Frontal cortex (tissue), 4 donors: ENCODE results near the gene RAP1GAP2. TPM values are rescaled to one million over a fixed set of nuclear protein-coding genes. Genes with fewer than 3 reads are reported as not detected.
"Not testable (repeated sequence)": the region's sequence is repeated elsewhere in the genome, so short reads cannot be mapped to it uniquely, and the experiment has no call there.

ENCODE experiments used
- DNase-seq, 2 donors: peaks; one replicate each; pipeline ENCODE4 v3.0.0; 2012; ENCODE audit warnings: low spot score in 2 of 2
- FAIRE-seq: peaks from 2 replicates; lab custom pipeline; 2012; peaks lifted over from hg19 to GRCh38; lab: Jason Lieb, UNC
- small RNA-seq: library from RNA; depleted of rRNA; stranded (forward); fragments of <200 nt; gene quantifications from one replicate; pipeline ENCODE3, GENCODE V24; 2014
- total RNA-seq: library from RNA; depleted of rRNA; stranded (reverse); fragments of >200 nt; gene quantifications from one replicate; pipeline ENCODE4 v1.2.3, GENCODE V29; 2014
- donor health status: control.
- donor health status: control.
- donor health status: control.

Gene RAP1GAP2
- total RNA-seq, 1 donor from 2014 or later: 25.3 TPM

DNA sequence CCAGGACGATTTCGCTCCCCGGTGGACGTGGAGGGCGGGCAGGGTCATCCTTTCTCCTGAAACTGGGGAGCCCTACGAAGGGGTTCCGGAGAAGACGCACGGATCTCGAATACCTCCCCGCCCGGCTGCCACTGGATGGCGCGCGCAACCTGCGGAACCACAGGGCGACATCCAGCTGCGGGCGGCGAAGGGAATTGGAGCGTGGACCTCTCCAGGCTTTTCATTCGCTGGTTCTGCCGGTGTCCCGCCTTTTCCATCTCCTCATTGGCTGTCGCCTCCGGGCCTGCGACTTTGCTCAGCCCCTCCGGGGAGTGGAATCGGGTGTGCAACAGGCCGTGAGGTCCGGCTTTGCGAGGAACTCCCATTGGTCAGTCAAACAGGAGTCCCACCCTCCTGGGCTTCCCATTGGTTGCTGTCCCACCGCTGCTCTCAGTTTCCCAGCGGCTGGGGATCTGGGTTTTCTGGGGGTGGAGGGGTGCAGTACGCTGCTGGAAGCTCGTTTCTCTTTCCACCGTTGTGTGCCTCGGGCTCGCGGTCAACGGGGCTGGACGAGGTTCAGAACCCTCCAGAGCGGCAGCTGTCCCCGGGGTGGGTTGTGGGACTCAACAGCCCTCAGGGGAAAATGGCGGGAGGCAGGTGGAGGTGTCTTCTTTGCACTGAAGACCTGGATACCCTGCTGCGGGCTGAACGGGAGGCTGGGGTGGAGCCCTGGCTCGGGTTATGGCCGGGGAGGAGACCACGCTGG, 252.7 kb downstream of the RAP1GAP2 start:
- peak; percentile 81 to 83 for DNase-seq
- FAIRE-seq: peak; percentile 95

DNA sequence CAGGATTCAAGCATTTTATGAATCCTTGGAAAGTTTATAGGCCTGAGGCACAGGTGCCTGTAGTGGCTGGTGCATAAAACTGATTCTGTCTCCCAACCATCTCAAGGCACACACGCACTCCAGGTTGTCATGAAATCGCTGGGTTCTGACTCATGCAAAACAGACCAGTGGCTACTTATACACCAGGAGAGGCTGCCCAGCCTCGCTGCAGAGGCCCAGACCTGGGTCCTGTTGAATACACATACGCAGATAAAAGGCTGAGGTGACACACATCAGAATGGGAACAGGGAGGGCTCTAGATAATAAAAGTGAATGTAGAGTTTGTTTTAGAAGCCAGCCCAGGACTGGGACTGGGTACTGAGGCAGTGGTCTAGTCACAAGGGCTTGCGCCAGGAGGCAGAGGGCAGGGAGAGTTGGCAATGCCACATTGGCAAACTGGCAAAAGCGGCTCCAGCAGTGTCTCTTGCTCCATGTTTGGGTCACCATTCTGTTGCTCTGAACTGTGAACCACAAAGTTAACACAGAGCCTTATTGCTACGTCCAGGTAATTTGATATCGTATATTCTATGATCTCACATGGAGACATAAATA, 253.6 kb downstream of the RAP1GAP2 start:
- FAIRE-seq: no peak
- no peak for DNase-seq

DNA sequence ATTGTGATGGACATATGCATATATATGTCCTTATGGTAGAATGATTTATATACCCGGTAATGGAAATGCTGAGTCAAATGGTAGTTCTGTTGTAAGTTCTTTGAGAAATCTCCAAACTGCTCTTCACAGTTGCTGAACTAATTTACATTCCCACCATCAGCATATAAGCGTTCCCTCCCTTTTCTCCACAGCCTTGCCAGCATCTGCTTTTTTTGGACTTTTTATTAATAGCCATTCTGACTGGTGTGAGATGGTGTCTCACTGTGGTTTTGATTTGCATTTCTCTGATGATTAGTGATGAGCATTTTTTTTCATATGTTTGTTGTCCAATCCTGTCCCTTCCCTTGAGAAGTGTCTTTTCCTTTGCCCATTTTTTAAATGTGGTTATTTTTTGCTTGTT, 258.6 kb downstream of the RAP1GAP2 start:
- DNase-seq, FAIRE-seq: not testable (repeated sequence)

DNA sequence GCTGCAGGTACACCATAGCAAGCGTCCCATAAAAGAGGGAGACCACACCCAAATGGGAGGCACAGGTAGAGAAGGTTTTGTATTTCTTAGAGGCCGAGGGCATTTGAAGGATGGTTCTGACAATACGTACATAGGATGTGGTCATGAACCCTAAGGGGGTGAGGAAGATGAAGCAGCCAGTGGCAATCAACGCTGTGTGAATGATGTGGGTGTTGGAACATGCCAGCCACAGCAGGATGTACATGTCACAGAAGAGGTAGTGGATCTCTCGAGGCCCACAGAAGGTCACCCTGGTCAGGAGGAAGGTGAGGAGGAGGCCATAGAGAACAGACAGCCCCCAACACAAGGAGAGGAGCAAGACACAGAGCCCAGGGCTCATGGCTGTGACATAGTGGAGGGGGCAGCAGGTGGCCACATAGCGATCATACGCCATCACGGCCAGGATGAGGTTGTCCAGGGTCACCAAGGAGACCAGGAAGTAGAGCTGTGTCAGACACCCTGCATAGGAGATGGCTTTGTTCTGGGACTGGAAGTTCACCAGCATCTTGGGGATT, 266.7 kb downstream of the RAP1GAP2 start:
- FAIRE-seq, DNase-seq: not testable (repeated sequence)

DNA sequence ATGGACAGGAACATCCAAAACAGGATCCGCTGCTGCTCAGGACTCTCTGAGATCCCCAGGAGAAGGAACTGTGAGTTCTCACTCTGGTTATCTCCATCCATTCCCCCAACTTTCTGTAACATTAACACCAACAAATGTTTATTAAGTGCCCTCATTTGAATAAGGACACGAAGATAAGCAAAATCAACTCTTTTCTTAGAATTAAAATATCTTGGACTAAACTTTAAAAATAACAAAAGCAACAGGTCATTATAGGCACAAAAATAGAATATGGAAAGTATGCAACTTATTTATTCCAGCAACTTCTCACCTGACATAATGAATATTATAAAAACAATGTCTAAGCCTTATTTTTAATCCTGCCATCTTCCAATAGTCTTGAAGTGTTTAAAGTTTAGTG, 267.3 kb downstream of the RAP1GAP2 start, which contains the start of gene OR1D5:
TSS of gene OR1D5 (minus strand) at position 101 of the 400 bp plus-strand sequence. CDS start at position 101, 0 bp downstream.
- FAIRE-seq: peak; percentile 23

DNA sequence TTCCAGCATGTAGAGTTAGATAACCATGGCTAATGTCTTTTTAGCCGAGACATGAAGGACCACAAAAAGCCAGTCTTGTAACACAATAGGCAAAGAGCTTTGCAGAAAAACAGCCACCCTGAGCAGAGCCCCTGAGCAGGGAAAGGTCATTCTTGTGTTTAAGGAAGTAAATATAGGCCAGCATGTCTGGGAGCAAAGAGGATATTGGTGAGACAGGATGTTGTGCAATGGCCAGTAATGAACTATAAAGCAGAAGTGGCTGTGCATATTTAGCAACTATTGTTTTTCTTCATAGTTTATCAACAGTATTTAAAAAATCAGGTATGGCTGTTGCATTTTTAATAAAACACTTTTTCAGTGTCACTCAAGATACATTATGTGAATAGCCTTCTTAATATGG, 269.0 kb downstream of the RAP1GAP2 start:
- DNase-seq, FAIRE-seq: not testable (repeated sequence)

More for the DNA sequence above, 267.3 kb downstream of the RAP1GAP2 start, which contains the start of gene OR1D5:
- not testable (repeated sequence) for DNase-seq

DNA sequence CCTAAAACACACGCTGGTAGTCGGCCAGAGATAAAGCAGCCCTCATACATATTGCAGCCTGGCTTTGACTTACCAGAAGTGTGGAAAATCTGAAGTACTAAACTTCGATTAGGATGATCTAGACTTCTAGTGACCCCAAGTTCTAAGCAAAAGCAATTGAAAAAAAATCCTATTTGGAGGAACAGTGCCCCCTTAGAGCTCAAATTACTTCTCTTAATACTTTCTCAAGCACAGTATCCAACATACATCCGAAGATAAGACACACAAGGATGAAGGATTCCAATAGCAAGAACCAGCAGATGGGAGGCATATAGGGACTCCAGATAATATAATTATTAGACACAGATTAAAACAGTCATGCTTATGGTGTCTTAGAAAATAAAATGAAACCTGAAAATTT, 277.6 kb downstream of the RAP1GAP2 start:
- FAIRE-seq, DNase-seq: not testable (repeated sequence)

Small RNA genes lying within 50 kb of the gene (small RNA-seq; reads per million reads assigned to genes)
- gene MIR1253 (not detected), gene hsa-mir-1253 (not detected)

Other genes with a start within 250 kb of the RAP1GAP2 start
- gene PAFAH1B1, start 202.8 kb upstream of the RAP1GAP2 start, total RNA-seq: 281 TPM
- gene CLUH, start 84.7 kb upstream of the RAP1GAP2 start, total RNA-seq: 24.1 TPM
- gene CCDC92B, start 46.8 kb upstream of the RAP1GAP2 start, total RNA-seq: 1.2 TPM